GM21825 (cell line): ENCODE data around the gene TRNT1.

Experiments used
- ATAC-seq: cut with Tn5 transposase; IDR thresholded peaks from one replicate; pipeline ENCODE4 v1.9.1; 2021; ENCODE audit warnings: mild to moderate bottlenecking, moderate library complexity; ENCODE audit not compliant: unreplicated experiment

TRNT1 gene

DNA sequence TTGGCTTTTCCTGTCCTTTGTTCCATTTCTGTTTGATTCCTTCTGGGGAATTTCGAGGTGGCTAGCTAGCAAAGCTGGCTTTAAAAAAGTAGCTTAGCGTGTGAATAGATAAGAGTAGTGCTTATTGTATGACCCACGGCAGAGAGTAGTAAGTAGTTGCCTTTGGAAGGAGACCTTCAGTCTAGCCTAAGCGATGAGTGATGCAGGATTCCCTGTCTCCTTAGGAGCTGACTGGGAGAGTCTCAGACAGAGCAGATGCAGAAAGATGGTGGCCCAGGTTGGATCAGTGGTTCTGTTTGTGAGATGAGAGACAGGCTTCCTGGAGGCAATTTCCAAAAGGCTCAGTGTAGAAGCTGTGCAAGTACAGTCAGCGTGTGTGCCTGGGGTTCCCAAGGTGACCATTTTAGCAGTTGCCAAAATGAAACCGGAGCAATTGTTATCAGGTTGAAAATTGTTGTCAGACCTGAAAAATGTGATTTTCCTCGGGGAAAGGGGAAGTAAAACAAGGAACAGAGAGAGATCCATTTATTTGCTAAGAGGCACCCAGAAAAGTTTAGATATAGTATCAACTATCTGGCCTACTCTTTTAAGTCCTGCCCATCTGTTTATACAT lies 15.9 kb upstream of the TRNT1 start:
- no peak for ATAC-seq

DNA sequence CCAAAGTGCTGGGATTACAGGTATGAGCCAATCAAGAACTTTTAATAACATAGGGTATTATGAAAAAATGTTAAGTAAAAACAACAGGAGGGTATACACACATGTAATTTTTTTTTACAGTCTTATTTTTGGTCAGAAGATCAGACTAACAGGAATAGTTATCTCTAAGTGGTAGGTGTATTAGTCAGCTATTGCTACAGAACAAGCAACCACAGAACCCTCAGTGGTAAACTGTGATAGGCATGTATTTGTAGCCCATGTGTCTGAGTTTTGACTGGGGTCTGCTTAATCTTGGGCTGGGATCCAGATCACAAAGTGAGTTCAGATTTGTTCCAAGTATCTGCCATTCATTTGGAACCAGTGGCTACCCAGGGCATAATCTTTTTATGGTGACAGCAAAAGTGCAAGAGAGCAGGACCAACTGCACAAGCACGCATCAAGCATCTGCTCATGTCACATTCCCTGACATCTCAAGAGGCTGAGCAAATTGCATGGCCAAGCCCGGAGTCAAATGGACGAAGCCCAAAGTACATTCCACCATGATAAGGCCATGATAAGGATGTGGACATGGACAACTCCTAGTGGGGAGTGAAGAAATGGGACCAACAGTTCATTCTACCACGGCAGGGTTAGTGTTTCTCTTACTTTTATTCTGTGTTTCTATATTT lies 13.6 kb upstream of the TRNT1 start:
- no peak for ATAC-seq

DNA sequence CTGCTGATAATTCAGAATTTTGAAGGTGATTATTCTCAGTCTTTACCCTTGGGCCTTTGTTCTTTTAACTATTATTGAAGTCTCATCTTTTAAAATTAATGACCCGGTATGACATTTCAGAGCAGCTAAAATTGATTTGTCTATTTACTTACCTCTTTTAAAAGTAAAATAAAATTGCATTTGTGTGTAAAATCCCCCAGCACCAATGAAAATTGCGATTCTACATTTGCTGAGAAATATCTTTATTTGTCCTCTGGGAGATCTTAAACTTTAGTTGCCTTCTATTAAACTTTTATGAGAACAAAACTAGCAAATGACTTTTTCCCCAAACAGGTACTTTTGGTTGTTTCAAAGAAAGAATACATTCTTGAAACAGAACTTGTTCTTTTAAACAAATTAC lies 9.1 kb upstream of the TRNT1 start:
- ATAC-seq = no peak

DNA sequence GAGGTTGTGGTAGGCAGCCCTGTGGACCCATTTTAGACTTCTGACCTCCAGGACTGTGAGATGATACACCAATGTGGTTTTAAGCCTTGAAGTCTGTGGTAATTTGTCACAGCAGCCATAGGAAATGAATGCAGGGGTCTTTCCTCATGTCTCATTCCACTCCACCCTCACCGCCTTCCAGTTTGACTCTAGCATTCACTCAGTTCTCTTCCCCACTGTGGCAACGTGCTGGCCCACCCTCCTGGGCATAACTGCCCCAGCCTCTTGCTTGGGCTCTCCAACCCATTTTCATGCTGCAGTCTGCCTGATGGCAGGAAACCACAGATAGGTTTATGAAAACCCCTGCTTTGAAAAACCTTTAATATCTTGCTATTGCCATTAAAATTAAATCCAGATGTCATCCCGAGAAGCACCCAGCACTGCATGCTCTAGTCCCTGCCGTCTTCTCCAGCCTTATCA lies 7.3 kb upstream of the TRNT1 start:
- ATAC-seq = no peak

DNA sequence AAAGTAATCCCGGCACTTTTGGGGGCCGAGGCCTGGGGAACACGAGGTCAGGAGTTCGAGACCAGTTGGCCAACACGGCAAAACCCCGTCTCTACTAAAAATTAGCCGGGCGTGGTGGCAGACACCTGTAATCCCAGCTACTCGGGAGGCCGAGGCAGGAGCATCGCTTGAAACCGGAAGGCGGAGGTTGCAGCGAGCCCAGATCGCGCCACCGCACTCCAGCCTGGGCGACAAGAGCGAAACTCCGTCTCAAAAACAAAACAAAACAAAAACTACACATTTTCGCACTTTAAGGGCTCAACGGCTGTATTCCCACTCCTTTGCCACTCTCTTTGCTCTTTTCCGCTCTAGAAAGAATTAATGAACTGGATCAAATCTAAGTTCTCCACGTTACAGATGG lies 763 bp upstream of the TRNT1 start:
- no peak for ATAC-seq

DNA sequence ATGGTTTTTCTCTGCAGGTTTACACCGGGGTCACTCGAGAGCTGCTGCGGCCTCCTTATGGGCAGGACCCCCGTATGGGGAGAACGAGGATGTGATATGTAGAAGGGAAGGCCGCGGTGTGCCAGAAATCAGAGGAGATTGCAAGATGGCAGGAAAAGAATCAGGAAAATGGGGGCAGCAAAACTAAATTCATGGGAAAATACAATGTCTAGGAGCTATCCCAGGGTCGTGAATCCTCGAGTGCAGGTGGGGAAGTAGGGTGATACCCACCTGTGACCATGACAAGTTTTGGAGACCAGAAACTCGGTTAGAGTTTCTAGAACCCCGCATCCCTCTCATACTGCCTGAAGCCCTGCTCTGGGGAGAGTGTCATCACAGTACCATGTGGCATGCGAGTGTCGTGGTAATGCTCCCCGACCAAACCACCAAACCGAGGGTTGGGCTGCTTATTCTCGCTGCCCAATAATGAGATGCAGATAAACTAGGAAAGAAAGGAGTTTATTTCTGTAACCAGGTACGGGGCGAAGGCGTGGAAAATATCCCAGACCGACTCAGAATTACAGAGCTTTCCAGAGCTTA lies 781 bp downstream of the TRNT1 start:
- no peak for ATAC-seq

DNA sequence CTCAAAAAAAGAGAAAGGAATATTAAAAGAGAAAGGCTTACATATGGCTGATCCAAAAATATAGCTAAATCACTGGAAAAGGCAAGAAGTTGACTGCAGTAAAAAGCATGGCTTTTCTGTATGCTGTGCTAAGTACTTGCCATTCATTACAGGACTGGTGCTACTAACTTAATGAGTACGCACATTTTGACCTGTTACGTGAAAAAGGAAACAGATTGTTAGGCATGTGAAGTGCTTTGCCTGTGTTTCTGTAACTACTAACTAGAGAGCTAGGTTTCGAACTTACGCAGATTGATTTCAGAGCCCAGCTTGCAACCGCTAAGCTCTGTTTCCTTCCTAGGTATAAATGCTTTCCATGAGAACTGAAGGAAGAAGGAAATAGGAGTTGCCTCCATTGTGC lies 2.8 kb downstream of the TRNT1 start:
- no peak for ATAC-seq

DNA sequence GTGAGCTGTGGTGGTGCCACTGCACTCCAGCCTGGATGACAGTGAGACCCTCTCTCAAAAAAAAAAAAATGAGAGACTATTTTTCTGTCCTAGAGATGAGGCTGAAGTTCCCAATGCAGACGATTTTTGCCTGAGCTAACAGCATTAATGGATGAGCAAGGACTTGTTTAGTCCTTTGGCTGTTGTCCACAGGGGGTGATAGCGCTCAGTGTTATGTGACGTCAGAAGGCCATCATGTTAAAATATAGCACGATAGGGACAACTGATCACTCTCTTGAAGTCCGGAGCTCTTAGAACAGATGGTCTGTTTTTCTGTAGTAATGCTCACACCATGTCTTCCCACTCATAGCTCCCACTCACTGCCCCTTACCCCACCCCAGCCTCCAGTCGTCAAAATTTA lies 6.8 kb downstream of the TRNT1 start:
- no peak for ATAC-seq

DNA sequence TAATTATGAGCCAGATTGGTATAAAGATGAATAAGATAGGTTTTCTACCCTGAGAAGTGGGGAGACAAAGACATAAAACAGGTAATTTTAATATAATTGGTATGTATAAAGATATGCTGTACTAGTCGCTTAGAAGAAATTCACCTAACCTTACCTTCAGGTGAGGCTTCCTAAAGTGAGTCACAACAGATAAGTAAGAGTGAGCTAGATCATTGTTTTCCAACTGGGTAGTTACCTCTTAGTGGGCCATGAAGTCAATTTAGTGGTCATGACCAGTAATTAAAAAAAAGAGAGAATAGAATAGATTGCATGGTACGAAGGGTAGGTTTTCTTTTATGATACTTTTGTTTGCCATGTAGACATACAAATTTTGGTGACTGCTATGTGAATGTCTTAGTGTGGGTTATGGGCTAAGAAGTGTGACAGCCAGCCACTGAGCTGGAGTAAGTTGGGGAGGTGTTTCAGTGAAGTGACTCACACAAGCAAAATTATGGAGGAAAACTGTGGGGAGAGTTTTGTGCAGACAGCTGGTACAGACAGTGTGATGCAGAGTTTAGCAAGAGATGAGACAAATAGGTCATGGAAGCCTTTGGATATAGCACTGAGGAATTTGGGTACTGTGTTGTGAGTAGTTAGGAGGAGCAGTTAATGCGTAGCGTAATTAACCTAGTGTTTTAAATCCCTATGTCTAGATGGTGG lies 8.2 kb downstream of the TRNT1 start:
- ATAC-seq = no peak

DNA sequence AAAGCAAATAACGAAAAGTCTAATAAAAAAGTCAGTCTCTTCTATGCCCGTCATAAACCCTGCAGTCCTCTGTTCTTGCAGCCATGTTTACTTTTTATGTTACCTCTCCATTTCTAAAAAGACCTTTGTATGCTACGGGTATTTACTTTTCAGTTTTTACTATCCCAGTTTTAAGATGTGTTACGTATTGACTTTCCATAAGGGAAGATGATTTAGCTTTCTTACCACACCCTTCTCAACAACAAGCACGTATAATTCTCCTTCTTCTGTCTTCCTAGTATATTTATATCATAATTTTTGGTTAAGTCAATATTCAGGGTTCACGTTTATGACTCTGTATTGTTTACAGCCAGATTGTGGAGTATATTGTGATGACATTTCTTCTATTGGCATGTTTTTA lies 10.8 kb downstream of the TRNT1 start:
- ATAC-seq = no peak

DNA sequence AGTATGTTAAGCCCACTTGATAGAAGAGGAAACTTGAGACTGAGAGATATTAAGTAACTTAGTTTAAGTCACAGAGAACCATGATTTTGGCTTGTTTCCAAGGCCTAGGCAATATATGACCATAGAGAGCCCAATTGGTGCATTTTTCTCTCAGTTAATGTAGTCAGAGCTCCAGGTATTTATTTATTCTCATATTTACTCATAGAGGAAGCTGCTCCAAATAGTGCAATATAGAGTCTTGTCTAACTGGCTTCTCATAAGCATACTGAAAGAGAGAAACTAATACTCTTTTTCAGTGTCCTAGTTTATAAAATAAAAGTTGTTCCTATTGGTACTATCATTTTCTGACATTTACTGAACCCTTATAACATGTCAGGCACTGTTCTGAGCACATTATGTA lies 15.2 kb downstream of the TRNT1 start:
- ATAC-seq = no peak

DNA sequence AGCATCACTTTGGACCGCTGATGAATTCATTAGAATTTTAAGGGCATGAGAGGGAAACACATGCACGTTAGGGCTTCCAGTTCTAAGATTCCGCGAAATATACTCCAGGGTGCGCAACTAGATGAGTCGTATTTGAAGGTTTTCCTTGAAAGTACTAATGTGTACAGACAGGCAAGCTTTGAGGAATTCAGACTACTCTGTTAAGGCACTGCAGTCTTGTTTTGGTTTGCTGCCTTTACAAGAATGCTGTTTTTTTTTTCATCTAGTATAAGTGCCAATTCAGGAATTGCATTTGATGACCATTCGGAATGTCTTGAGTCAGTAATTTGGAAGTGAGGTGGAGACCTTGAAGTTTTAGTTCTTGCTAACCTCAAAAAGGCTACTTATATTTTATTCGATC lies 19.1 kb downstream of the TRNT1 start:
- ATAC-seq = no peak

DNA sequence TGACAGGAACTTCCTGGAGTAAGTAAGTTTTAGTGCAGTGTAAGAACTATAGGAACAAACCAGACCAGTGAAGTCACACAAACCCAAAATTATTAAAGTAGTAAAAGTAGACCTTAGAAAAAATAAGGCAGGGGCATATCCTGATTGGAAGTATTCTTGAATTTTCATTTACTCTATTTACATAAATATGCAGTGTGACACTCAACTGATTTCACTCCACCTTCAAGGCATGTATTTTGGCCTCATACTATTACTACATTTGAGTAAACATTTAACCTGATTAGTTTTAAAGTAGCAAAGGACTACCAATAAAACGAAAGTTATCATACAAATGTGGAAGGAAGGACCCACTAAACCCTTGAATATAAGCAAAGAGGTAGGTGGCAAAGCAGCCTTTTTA lies 22.8 kb downstream of the TRNT1 start:
- ATAC-seq = no peak

DNA sequence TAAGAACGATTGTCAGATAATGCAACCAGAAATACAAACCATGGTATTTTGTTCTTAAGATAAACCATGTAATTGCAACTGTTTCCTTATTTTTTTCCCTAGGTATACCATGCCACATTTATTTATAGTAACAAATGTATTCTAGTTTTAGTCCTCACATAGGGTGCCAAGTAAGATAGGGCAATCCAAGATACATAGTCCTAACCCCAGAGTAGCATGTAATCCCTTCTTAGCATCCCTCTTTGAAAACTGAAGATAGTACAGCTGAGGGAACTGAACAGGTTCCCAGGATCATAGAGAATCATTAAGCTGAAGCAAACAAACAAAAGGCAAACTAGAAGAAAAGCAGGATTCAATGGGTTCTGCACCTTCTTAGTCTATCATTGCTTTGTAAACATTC lies 24.8 kb downstream of the TRNT1 start:
- no peak for ATAC-seq

DNA sequence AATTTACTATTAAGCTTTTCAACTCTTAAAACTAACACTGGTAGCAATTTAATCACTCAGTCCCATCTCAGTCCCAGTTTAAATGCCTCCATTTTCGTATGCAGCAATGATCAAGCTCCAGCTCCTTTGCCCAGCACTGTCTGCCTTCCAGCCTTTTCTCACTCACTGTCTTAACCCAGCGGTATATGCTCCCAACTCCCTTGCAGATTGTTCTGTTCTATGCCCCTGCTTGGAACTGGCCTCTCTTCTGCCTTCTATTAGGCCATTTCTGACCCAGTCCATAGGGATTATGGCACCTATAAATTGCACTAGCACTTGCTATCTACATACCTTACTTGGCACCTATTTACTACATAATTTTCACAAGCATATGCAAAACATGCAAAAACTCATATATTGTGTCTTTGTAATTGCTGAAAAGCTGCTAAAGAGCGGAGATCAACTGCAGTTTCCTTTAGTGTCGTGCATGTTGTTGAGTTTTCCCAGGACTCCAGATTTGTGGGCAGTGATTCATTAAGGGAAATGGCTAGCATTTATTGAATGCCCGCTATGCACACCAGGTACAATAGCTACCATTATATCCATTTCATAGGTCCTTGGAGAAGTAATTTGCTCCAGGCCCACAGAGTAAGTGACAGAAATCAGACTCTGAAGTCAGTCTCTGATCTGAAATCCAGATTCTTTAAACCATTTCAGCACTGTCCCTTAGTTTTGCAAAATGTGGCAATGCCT lies 28.3 kb downstream of the TRNT1 start:
- no peak for ATAC-seq

DNA sequence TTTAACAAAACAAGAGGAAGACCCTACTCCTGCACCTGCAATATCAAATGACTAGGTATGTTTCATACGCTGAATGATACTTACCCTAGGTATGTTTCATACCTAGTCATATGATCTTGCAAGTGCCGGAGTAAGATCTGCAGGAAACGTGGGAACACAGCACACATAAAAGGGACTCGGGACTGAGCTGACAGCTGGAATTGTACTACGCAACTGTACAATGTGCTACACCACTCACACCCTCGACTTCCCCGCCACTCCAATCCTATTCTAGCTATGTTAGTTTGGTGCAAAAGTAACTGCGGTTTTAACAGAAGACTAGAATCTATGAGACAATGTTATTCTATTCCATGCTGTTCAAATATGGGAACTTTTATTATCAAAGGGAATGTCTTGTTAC lies 30.7 kb downstream of the TRNT1 start:
- ATAC-seq = no peak

DNA sequence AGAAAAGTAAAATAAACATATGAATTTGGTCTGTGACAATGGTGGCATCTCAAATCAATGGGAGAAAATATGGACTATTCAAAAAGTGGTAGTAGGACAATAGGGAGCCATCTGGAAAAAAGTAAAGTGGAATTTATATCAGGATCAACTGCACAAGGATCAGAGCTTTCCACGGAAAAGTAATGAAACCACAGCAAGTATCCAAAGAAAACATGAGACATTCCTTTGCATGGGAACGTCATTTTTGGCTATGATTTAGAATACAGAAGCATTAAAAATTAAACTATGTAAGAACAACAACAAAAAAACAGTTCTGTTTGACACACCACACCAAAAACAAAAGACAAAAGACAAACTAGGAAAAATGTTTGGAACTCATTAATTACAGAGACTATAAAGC lies 34.1 kb downstream of the TRNT1 start:
- ATAC-seq = no peak

DNA sequence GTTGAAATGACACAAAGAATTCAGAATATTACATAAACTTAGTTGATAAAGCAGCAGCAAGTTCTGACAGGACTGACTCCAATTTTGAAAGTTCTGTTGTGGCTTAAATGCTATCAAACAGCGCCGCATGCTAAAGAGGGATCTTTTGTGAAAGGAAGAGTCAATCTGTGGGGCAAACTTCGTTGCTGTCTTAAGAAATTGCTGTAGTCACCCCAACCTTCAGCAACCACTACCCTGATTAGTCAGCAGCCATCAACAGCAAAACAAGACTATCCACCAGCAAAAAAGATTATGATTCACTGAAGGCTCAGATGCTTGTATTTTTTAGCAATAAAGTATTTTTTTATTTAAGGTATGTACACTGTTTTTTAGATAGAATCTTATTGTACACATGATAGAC lies 38.5 kb downstream of the TRNT1 start:
- ATAC-seq = no peak

DNA sequence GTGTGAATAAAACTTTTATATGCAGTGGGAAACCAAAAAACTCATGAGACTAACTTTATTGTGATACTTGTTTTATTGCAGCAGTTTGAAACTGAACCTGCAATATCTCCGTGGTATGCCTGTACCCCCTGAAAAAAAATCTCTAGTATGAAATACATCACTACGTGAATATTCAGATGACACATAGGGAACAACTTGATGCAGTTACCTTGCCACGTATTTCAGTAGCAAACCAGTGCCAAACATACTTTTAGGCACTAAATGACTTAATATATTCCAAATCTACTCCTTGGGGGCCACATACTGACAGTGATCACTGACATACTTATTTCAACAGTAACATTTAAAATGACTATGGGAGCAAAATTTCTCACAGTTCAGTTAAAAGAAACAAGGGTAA lies 38.9 kb downstream of the TRNT1 start:
- no peak for ATAC-seq

DNA sequence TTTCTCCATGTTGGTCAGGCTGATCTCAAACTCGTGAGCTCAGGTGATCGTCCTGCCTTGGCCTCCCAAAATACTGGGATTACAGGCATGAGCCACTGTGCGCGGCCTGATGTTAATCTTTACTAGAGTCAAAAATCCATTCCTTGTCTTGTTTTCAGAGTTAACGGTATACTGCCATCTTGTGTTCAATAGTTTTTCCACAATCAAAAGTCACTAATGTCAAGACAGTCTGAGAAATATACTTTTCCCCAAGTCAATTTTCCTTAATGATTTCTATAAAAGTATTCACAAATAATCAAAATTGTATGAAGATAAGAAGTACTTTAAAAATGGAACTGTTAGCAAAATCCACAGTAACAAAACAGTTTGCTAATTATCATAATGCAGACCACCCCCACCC lies 44.3 kb downstream of the TRNT1 start:
- ATAC-seq = no peak

DNA sequence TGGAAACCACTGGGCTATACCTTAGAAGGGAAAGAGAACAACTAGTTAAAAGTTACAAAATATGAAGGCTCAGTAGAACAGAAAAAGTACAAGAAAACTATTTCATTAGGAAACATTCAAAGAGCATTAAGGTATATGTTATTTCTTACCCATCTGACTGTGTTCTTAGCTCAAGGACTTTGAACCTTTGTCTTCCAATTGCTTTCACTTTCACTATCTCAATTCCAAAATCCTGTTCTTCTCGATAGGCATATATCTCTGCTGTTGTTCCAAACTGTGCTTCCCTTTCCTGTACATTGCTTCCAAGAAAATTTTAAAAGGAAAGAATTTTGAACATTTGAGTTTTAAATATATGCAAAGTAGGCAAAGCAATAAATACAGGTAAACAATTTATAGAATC lies 45.9 kb downstream of the TRNT1 start:
- ATAC-seq = no peak
